Suprapubic skin (tissue), 4 donors: ENCODE data around the gene PIGH. TPM values are rescaled to one million over a fixed set of nuclear protein-coding genes. Genes with fewer than 3 reads are reported as not detected.

Experiments used
- DNase-seq, 2 donors: peaks; one replicate each; pipeline ENCODE4 v3.0.0-alpha.2; 2019; ENCODE audit warnings: low spot score in 2 of 2
- H3K27ac ChIP-seq: fragments of 200-600 bp; sonication (generic); one replicate; pipeline ENCODE4 v1.5.1; 2019
- H3K27me3 ChIP-seq: fragments of 200-600 bp; sonication (generic); one replicate; pipeline ENCODE4 v1.5.1; 2019
- H3K36me3 ChIP-seq: fragments of 200-600 bp; sonication (generic); one replicate; pipeline ENCODE4 v1.5.1; 2019
- H3K4me1 ChIP-seq: fragments of 200-600 bp; sonication (generic); one replicate; pipeline ENCODE4 v1.5.1; 2019
- H3K4me3 ChIP-seq: fragments of 200-600 bp; sonication (generic); one replicate; pipeline ENCODE4 v1.5.1; 2019; ENCODE audit warnings: mild to moderate bottlenecking
- H3K9me3 ChIP-seq: fragments of 200-600 bp; sonication (generic); one replicate; pipeline ENCODE4 v1.5.1; 2019
- EP300 ChIP-seq: sonication (generic); formaldehyde crosslinking; IDR thresholded peaks from one replicate; pipeline ENCODE4 v1.6.1; 2017; ENCODE audit warnings: antibody characterized with exemption
- POLR2A ChIP-seq, 2 donors: fragments of 450-650 bp; IDR thresholded peaks; one replicate each; pipeline ENCODE4 v1.6.1; 2017; ENCODE audit warnings: antibody characterized with exemption in 2 of 2, mild to moderate bottlenecking in 2 of 2, moderate library complexity in 2 of 2
- POLR2AphosphoS5 ChIP-seq, 3 donors: sonication (generic); formaldehyde crosslinking; IDR thresholded peaks; one replicate each; pipeline ENCODE4 v1.6.1; 2017; ENCODE audit warnings: antibody characterized with exemption in 3 of 3
- WGBS: methylation state at CpG from one replicate; pipeline ENCODE4 v1.1.5; 2018; 5-methylcytosine and 5-hydroxymethylcytosine counted together
- total RNA-seq, 4 donors: library from RNA; depleted of rRNA; stranded (reverse); fragments of >200 nt; gene quantifications; one replicate each; pipeline ENCODE4 v1.1.0, GENCODE V29; 2016
- TF ChIP-seq, protein P1 (sequence below), 2 donors: fragments of 200-600 bp in 1 of 2; fragments of 450-650 bp in 1 of 2; sonication (generic) in 1 of 2; IDR thresholded peaks; one replicate each; pipeline ENCODE4 v1.5.1; 2016 to 2019; ENCODE audit warnings: antibody characterized with exemption in 2 of 2, mild to moderate bottlenecking in 1 of 2, moderate library complexity in 1 of 2

The PIGH gene
- total RNA-seq, 4 donors from 2014 or later: 29.6 to 50.5 (median 36.4) TPM

DNA sequence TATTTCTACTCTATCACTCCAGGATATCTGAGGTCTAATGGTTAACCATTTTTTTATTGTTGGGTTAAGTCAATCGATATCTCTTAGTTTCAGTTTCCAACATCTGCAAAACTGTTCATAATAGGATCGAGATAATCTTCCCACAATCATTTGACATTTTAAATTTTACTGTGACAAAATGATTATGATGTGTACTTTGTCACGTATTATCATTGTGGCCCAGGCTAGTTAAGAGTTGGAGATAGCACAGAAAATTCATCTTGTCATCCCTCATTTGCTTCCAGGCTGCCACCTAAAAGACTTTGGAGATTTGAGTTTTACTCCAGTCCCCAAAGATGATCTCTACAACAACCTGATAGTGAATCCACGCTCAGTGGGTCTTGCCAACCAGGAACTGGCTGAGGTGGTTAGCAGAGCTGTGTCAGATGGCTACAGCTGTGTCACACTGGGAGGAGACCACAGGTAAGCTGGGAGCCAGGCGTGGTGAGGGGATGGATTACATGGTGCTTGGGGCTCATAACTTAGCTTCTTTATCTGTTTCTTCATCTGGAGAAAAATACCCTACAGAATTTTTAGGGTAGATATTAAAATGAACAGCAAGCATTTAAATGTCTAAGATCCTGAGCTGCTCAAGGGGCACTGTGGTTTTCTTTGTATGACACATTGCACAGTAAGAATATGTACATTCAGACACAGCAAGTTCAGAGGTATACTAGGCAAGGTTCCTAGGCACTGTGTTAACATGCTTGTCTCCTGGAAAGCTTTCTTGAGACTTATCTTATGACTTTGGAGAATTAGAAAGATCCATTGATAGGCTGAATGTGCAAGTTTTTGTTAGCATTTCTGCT lies 42.1 kb upstream of the PIGH start:
- no peak overlapping the region for H3K4me3 ChIP-seq
- H3K27me3 ChIP-seq: no peaks in the 10 kb centered on the region
- peaks cover 13% of the 10 kb centered on the region for H3K36me3 ChIP-seq
- no peaks in the 10 kb centered on the region for H3K4me1 ChIP-seq
- TF ChIP-seq, protein P1, sequence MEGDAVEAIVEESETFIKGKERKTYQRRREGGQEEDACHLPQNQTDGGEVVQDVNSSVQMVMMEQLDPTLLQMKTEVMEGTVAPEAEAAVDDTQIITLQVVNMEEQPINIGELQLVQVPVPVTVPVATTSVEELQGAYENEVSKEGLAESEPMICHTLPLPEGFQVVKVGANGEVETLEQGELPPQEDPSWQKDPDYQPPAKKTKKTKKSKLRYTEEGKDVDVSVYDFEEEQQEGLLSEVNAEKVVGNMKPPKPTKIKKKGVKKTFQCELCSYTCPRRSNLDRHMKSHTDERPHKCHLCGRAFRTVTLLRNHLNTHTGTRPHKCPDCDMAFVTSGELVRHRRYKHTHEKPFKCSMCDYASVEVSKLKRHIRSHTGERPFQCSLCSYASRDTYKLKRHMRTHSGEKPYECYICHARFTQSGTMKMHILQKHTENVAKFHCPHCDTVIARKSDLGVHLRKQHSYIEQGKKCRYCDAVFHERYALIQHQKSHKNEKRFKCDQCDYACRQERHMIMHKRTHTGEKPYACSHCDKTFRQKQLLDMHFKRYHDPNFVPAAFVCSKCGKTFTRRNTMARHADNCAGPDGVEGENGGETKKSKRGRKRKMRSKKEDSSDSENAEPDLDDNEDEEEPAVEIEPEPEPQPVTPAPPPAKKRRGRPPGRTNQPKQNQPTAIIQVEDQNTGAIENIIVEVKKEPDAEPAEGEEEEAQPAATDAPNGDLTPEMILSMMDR (IDR thresholded peaks at IDR 0.05): no peak
- no peak for TF ChIP-seq POLR2AphosphoS5 (IDR thresholded peaks at IDR 0.05)
- no peak for TF ChIP-seq EP300
- TF ChIP-seq POLR2A (IDR thresholded peaks at IDR 0.05): no peak
- WGBS: 79% methylated on average over 5 of the region's 5 CpGs
- no peak for DNase-seq
- no peak overlapping the region for H3K27ac ChIP-seq
- H3K9me3 ChIP-seq: no peaks in the 10 kb centered on the region

DNA sequence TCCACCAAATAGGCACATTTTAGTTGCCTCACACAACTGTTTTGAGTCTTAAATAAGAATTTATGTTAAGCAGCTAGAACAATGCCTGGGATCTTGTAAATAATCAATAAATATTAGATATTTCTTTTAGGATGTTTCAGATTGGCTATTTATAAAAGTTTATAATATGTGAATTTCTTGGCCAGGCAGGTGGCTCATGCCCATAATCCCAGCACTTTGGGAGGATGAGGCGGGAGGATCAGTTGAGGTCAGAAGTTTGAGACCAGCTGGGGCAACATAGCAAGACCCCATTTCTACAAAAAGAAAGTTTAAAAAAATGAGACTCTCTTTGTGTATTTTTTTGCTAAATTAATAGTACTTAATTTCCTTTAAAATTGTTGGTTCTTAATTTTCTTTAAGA lies 41.4 kb upstream of the PIGH start:
- Histone ChIP-seq H3K27ac (no peak overlapping the region), H3K36me3 (peaks cover 7% of the 10 kb centered on the region), H3K4me1 (no peaks in the 10 kb centered on the region), H3K27me3 (no peaks in the 10 kb centered on the region), H3K9me3 (no peaks in the 10 kb centered on the region), H3K4me3 (no peak overlapping the region)
- TF ChIP-seq POLR2A (IDR thresholded peaks at IDR 0.05) (no peak), EP300 (no peak), POLR2AphosphoS5 (IDR thresholded peaks at IDR 0.05) (no peak)
- TF ChIP-seq, protein P1 (IDR thresholded peaks at IDR 0.05): no peak
- no peak for DNase-seq
- 89% methylated on average over 1 of the region's 1 CpG for WGBS

DNA sequence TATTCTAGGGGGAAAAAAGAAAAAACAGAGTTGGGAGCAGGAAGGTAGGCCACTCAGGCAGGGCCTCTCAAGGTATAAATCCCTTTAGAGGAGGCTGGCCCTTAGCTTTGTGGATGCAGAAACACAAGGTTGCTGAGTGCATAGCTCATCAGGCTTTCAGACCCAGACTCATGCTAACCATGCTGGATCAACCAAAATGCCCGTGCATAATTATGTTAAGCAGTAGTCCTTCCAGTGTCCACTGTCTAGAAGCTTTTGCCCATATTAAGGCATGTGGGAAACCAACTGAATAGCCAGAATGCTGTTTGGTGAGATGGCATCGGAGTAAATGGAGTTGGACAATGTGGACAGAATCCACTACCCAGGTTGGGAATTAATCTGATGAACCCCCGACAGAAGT lies 38.6 kb upstream of the PIGH start:
- no peaks in the 10 kb centered on the region for H3K9me3 ChIP-seq
- no peaks in the 10 kb centered on the region for H3K36me3 ChIP-seq
- WGBS: 94% methylated on average over 3 of the region's 3 CpGs
- H3K4me3 ChIP-seq: no peak overlapping the region
- H3K27me3 ChIP-seq: no peaks in the 10 kb centered on the region
- DNase-seq: no peak
- no peak overlapping the region for H3K27ac ChIP-seq
- TF ChIP-seq POLR2A (IDR thresholded peaks at IDR 0.05) (no peak), EP300 (no peak), POLR2AphosphoS5 (IDR thresholded peaks at IDR 0.05) (no peak)
- TF ChIP-seq, protein P1 (IDR thresholded peaks at IDR 0.05): no peak
- no peaks in the 10 kb centered on the region for H3K4me1 ChIP-seq

DNA sequence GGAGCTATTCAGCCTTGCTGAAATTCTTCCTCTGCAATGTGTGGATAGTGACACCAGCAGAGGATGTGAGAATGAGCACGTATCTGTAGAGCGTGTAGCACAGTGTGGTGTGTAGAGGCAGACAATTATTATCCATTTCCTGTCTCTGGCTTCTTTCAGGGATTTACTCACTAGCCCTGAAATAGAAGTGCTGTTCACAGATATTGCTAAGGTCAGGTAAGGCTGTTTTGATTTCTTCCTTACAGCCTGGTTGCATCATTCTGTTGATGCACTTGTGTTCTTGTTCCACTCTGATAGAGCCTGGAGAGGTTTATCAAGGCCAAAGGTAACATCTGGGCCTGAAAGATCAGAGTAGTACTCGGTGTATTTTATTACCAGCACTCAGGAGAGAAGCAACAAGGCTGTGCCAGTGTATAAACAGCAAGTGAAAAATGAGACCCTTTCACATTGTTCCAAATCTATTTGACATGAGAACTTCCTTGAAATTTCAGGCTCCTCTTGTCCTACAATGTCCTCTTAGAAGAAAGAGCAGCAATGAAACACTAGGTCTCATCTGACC lies 36.4 kb upstream of the PIGH start:
- H3K36me3 ChIP-seq: no peaks in the 10 kb centered on the region
- 68% methylated on average over 3 of the region's 3 CpGs for WGBS
- no peaks in the 10 kb centered on the region for H3K9me3 ChIP-seq
- TF ChIP-seq, protein P1 (IDR thresholded peaks at IDR 0.05): no peak
- TF ChIP-seq POLR2A (IDR thresholded peaks at IDR 0.05) (no peak), EP300 (no peak), POLR2AphosphoS5 (IDR thresholded peaks at IDR 0.05) (no peak)
- no peaks in the 10 kb centered on the region for H3K27me3 ChIP-seq
- no peak for DNase-seq
- no peak overlapping the region for H3K27ac ChIP-seq
- no peaks in the 10 kb centered on the region for H3K4me1 ChIP-seq
- H3K4me3 ChIP-seq: no peak overlapping the region

DNA sequence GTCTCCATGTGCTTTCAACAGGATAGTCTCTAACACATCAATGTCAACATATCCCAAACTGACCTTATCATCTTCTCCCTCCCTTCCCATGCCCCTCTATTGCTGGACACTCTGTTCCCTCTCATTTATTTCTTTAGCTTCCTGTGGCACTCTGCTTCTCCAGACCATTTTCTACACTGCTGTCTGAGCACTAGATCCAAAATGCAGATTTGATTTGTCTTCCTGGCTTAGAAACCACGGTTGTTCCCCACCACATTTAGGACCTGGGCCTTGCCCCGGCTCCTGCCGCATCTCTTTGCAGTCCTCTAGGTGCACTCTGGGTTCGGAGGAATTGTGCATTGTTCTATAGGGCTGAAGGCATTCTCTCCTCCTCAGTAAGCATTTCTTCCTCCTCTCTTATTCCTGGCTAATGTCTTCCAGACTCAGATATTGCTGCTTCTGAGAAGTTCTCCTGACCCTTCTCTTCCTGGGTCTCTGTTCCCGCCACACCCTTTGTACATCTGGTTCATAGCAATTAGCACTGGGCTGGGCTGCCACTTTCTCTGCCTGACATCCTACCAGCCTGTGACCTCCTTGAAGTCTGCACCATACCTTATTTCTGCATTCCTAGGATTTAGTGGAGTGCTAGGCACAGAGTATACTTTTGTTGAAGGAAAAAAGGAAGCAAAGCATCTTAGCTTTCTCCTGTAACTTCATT lies 33.5 kb upstream of the PIGH start:
- DNase-seq: no peak
- WGBS: 81% methylated on average over 5 of the region's 5 CpGs
- no peaks in the 10 kb centered on the region for H3K4me1 ChIP-seq
- no peaks in the 10 kb centered on the region for H3K36me3 ChIP-seq
- H3K4me3 ChIP-seq: no peak overlapping the region
- H3K27ac ChIP-seq: no peak overlapping the region
- no peaks in the 10 kb centered on the region for H3K9me3 ChIP-seq
- no peak for TF ChIP-seq POLR2AphosphoS5 (IDR thresholded peaks at IDR 0.05)
- no peaks in the 10 kb centered on the region for H3K27me3 ChIP-seq
